CD14-positive monocyte (primary cell): ENCODE results near the gene IGF2BP2. TPM values are rescaled to one million over a fixed set of nuclear protein-coding genes. Genes with fewer than 3 reads are reported as not detected.

ENCODE experiments used
- DNase-seq, 3 donors: peaks; one replicate each; pipeline ENCODE4 v3.0.0-alpha.2; 2011 to 2022
- H2AFZ ChIP-seq: 2 replicates; pipeline ENCODE4 v1.6.0; 2012; ENCODE audit warnings: mild to moderate bottlenecking, low read depth, low read length, inconsistent platforms; ENCODE audit not compliant: insufficient read depth, poor library complexity, severe bottlenecking
- H3K27ac ChIP-seq, 2 donors: 1 replicate in 1 of 2; 2 replicates in 1 of 2; pipeline ENCODE4 v1.5.1; 2012 to 2013; ENCODE audit warnings: low read length in 2 of 2, control low read depth in 1 of 2, inconsistent platforms in 1 of 2, low read depth in 1 of 2, mild to moderate bottlenecking in 1 of 2
- H3K27me3 ChIP-seq, 2 donors: one replicate each; pipeline versions ENCODE4 v1.6.0 to v1.6.1; 2011 to 2013; ENCODE audit warnings: low read length in 2 of 2; ENCODE audit not compliant: control insufficient read depth in 2 of 2, insufficient read depth in 2 of 2
- H3K36me3 ChIP-seq, 2 donors: replicated peaks in 1 of 2; 1 replicate in 1 of 2; 2 replicates in 1 of 2; pipeline versions ENCODE4 v1.5.1 to v1.6.1; 2012 to 2013; ENCODE audit warnings: low read length in 2 of 2, control low read depth in 1 of 2, inconsistent platforms in 1 of 2, mild to moderate bottlenecking in 1 of 2; ENCODE audit not compliant: insufficient read depth in 2 of 2, control insufficient read depth in 1 of 2
- H3K4me1 ChIP-seq, 2 donors: 1 replicate in 1 of 2; 2 replicates in 1 of 2; pipeline versions ENCODE4 v1.5.1 to v1.6.1; 2012 to 2013; ENCODE audit warnings: low read length in 2 of 2, control low read depth in 1 of 2, inconsistent platforms in 1 of 2, mild to moderate bottlenecking in 1 of 2, moderate library complexity in 1 of 2; ENCODE audit not compliant: insufficient read depth in 2 of 2, control insufficient read depth in 1 of 2
- H3K4me2 ChIP-seq: replicated peaks from 2 replicates; pipeline ENCODE3; 2012; ENCODE audit warnings: low read length, moderate library complexity, mild to moderate bottlenecking; ENCODE audit not compliant: poor library complexity, severe bottlenecking; ENCODE audit errors: extremely low read depth
- H3K4me3 ChIP-seq, 3 experiments: fragments of 200-600 bp in 1 of 3; sonication (generic) in 1 of 3; replicated peaks in 1 of 3; 1 replicate in 2 of 3; 2 replicates in 1 of 3; pipeline ENCODE4 v1.5.1; 2011 to 2013; ENCODE audit warnings: low read length in 3 of 3, mild to moderate bottlenecking in 3 of 3, control low read depth in 2 of 3, low read depth in 2 of 3, inconsistent platforms in 1 of 3, moderate library complexity in 1 of 3
- H3K79me2 ChIP-seq: 2 replicates; pipeline ENCODE4 v1.6.0; 2012; ENCODE audit warnings: mild to moderate bottlenecking, control low read depth, inconsistent platforms, low read length, moderate library complexity; ENCODE audit not compliant: insufficient read depth
- H3K9ac ChIP-seq: 2 replicates; pipeline ENCODE4 v1.6.0; 2017; ENCODE audit warnings: low read length, mild to moderate bottlenecking; ENCODE audit not compliant: insufficient read depth, poor library complexity, severe bottlenecking
- H3K9me3 ChIP-seq, 2 donors: replicated peaks in 1 of 2; 1 replicate in 1 of 2; 2 replicates in 1 of 2; pipeline versions ENCODE4 v1.5.1 to v1.6.1; 2012 to 2013; ENCODE audit warnings: low read length in 2 of 2, control low read depth in 1 of 2; ENCODE audit not compliant: control insufficient read depth in 1 of 2, insufficient read depth in 1 of 2
- H4K20me1 ChIP-seq: 2 replicates; pipeline ENCODE4 v1.6.0; 2012; ENCODE audit warnings: mild to moderate bottlenecking, low read length, control low read depth, moderate library complexity; ENCODE audit not compliant: insufficient read depth
- H3K27ac Mint-ChIP-seq, 7 donors: one replicate each; pipeline ENCODE4 v1.8.0; 2020; ENCODE audit warnings: mild to moderate bottlenecking in 7 of 7, mixed read lengths in 7 of 7, moderate library complexity in 6 of 7, inconsistent platforms in 2 of 7
- H3K27me3 Mint-ChIP-seq, 3 donors: one replicate each; pipeline ENCODE4 v1.8.0; 2021 to 2022; ENCODE audit warnings: low read depth in 3 of 3, mild to moderate bottlenecking in 3 of 3, mixed read lengths in 3 of 3, moderate library complexity in 3 of 3, inconsistent platforms in 1 of 3
- H3K36me3 Mint-ChIP-seq, 2 donors: one replicate each; pipeline ENCODE4 v1.8.0; 2020; ENCODE audit warnings: mixed read lengths in 2 of 2, inconsistent platforms in 1 of 2, mild to moderate bottlenecking in 1 of 2
- H3K4me1 Mint-ChIP-seq: one replicate; pipeline ENCODE4 v1.8.0; 2020; ENCODE audit warnings: mild to moderate bottlenecking, mixed read lengths
- H3K4me3 Mint-ChIP-seq, 2 donors: one replicate each; pipeline ENCODE4 v1.8.0; 2020; ENCODE audit warnings: mild to moderate bottlenecking in 2 of 2, mixed read lengths in 2 of 2, moderate library complexity in 1 of 2
- H3K9me3 Mint-ChIP-seq, 7 donors: one replicate each; pipeline ENCODE4 v1.8.0; 2020 to 2022; ENCODE audit warnings: mixed read lengths in 7 of 7, mild to moderate bottlenecking in 6 of 7, moderate library complexity in 6 of 7, inconsistent platforms in 2 of 7
- WGBS: methylation state at CpG from one replicate; pipeline ENCODE4 v1.1.5; 2013; ENCODE audit warnings: missing lambda C conversion rate; ENCODE audit not compliant: insufficient coverage; 5-methylcytosine and 5-hydroxymethylcytosine counted together
- intact Hi-C, 2 donors: fragments of 100-400 bp; cut with micrococcal nuclease; formaldehyde crosslinking; loops; one replicate each; pipeline versions ENCODE4 v1.15.0 to v1.15.1; 2023
- polyA plus RNA-seq, 3 donors: library from polyadenylated mRNA; depleted of rRNA in 1 of 3; unstranded in 2 of 3; stranded (reverse) in 1 of 3; fragments of 300-500 nt in 2 of 3; fragments of >200 nt in 1 of 3; fragmentation: Illumina TruSeq in 2 of 3; gene quantifications; 1 replicate in 2 of 3; 2 replicates in 1 of 3; pipeline ENCODE4 v1.2.3, GENCODE V29; 2012 to 2021
- TF ChIP-seq, protein P1 (sequence below): fragments of 200-600 bp; IDR thresholded peaks from one replicate; pipeline ENCODE4 v1.8.0; 2022; ENCODE audit warnings: antibody characterized with exemption, mild to moderate bottlenecking

The IGF2BP2 gene
- polyA plus RNA-seq, 3 donors, result 0.78 to 2.8 (median 1.00) TPM

DNA sequence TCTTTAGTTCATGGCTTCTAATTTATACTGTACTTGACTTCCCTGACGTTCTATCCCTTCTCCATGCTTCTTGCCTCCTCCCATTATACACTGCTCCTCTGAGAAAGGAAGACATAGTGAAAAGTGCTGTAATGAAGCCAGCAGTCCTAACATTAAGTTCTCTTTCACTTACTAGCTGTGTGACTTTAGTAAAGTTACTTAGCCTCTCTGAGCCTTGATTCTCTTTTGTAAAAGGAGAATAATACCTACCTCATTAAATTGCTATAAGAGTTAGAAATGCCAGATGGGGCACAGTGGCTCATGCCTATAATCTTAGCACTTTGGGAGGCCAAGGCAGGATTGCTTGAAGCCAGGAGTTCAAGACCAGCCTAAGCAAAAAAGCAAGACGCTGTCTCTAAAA, 18.8 kb upstream of the IGF2BP2 start:
- H3K27ac Mint-ChIP-seq, result no peak overlapping the region
- Histone ChIP-seq H3K36me3 (no peaks in the 10 kb centered on the region), H3K4me1 (no peaks in the 10 kb centered on the region), H4K20me1 (no peaks in the 10 kb centered on the region), H2AFZ (no peak overlapping the region), H3K27ac (no peak overlapping the region), H3K9me3 (no peaks in the 10 kb centered on the region), H3K9ac (no peak overlapping the region), H3K4me2 (no peak overlapping the region), H3K4me3 (no peak overlapping the region), H3K27me3 (no peaks in the 10 kb centered on the region), H3K79me2 (no peaks in the 10 kb centered on the region)
- intact Hi-C loops, result no loop called here
- TF ChIP-seq, protein P1, sequence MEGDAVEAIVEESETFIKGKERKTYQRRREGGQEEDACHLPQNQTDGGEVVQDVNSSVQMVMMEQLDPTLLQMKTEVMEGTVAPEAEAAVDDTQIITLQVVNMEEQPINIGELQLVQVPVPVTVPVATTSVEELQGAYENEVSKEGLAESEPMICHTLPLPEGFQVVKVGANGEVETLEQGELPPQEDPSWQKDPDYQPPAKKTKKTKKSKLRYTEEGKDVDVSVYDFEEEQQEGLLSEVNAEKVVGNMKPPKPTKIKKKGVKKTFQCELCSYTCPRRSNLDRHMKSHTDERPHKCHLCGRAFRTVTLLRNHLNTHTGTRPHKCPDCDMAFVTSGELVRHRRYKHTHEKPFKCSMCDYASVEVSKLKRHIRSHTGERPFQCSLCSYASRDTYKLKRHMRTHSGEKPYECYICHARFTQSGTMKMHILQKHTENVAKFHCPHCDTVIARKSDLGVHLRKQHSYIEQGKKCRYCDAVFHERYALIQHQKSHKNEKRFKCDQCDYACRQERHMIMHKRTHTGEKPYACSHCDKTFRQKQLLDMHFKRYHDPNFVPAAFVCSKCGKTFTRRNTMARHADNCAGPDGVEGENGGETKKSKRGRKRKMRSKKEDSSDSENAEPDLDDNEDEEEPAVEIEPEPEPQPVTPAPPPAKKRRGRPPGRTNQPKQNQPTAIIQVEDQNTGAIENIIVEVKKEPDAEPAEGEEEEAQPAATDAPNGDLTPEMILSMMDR, result no peak
- H3K4me3 Mint-ChIP-seq, result no peak overlapping the region
- H3K4me1 Mint-ChIP-seq, result no peaks in the 10 kb centered on the region
- H3K9me3 Mint-ChIP-seq, result peaks cover 0 to 3% (median 0%) of the 10 kb centered on the region in 7 donors
- DNase-seq, result no peak
- WGBS, result no CpG with 5 or more reads among the region's 2 CpGs
- peaks cover 5 to 7% (median 5%) of the 10 kb centered on the region in 3 donors for H3K27me3 Mint-ChIP-seq
- H3K36me3 Mint-ChIP-seq, result no peaks in the 10 kb centered on the region

- no CpG with 5 or more reads among the region's 3 CpGs for WGBS
- TF ChIP-seq, protein P1, result no peak
- Mint-ChIP-seq H3K9me3 (peaks cover 0 to 3% (median 0%) of the 10 kb centered on the region in 7 donors), H3K27me3 (peaks cover 5 to 7% (median 5%) of the 10 kb centered on the region in 3 donors), H3K4me3 (no peak overlapping the region), H3K27ac (no peak overlapping the region), H3K36me3 (no peaks in the 10 kb centered on the region), H3K4me1 (no peaks in the 10 kb centered on the region)
- intact Hi-C loops, result no loop called here
- no peak overlapping the region for H3K4me3 ChIP-seq
- no peak for DNase-seq
- no peak overlapping the region for H2AFZ ChIP-seq
- no peaks in the 10 kb centered on the region for H4K20me1 ChIP-seq
- H3K4me2 ChIP-seq, result no peak overlapping the region
- H3K27ac ChIP-seq, result no peak overlapping the region
- no peak overlapping the region for H3K9ac ChIP-seq
- H3K27me3 ChIP-seq, result no peaks in the 10 kb centered on the region
- H3K4me1 ChIP-seq, result no peaks in the 10 kb centered on the region
- no peaks in the 10 kb centered on the region for H3K9me3 ChIP-seq
- no peaks in the 10 kb centered on the region for H3K36me3 ChIP-seq
- H3K79me2 ChIP-seq, result no peaks in the 10 kb centered on the region
Measured at GRCh38 chr3:185843126-185843525, 18.3 kb upstream of the IGF2BP2 start.
